HepG2 (cell line): Measurements from ENCODE around the gene ZSWIM8. TPM values are rescaled to one million over a fixed set of nuclear protein-coding genes. Genes with fewer than 3 reads are reported as not detected.
A peak's percentile ranks its signal among the peaks of the same experiment; 100 is the strongest.

Experiments
- BHLHE40 ChIP-seq: IDR thresholded peaks from 2 replicates; pipeline ENCODE4 v1.6.1; 2011; ENCODE audit warnings: low read length, improper control_type of control experiment
- CCDC6 ChIP-seq: sonication (generic); formaldehyde crosslinking; IDR thresholded peaks from 2 replicates; pipeline ENCODE4 v1.8.1; 2022; ENCODE audit warnings: mild to moderate bottlenecking, missing genetic modification reagents, moderate library complexity
- HOXA3 ChIP-seq: sonication (generic); formaldehyde crosslinking; IDR thresholded peaks from 2 replicates; pipeline ENCODE4 v1.5.0; 2020; ENCODE audit warnings: missing genetic modification reagents
- MTA3 ChIP-seq: sonication (generic); formaldehyde crosslinking; IDR thresholded peaks from 2 replicates; pipeline ENCODE4 v1.4.0; 2020; ENCODE audit warnings: missing genetic modification reagents
- NKX3-1 ChIP-seq: sonication (generic); formaldehyde crosslinking; IDR thresholded peaks from 2 replicates; pipeline ENCODE4 v1.5.0; 2020; ENCODE audit warnings: missing genetic modification reagents
- PHF20 ChIP-seq: sonication (generic); formaldehyde crosslinking; IDR thresholded peaks from 2 replicates; pipeline ENCODE4 v1.5.0; 2020; ENCODE audit warnings: mild to moderate bottlenecking, missing genetic modification reagents
- TEAD3 ChIP-seq: optimal IDR thresholded peaks from 2 replicates; pipeline ENCODE3; 2016; ENCODE audit warnings: borderline replicate concordance
- YY1 ChIP-seq: IDR thresholded peaks from 2 replicates; pipeline ENCODE4 v1.6.1; 2011; ENCODE audit warnings: low read length, low read depth, moderate library complexity, mild to moderate bottlenecking; ENCODE audit not compliant: insufficient read depth, insufficient replicate concordance
- ZNF543 ChIP-seq: sonication (generic); formaldehyde crosslinking; IDR thresholded peaks from 2 replicates; pipeline ENCODE4 v1.4.0; 2020; ENCODE audit warnings: mild to moderate bottlenecking, missing genetic modification reagents
- ZNF605 ChIP-seq: sonication (generic); formaldehyde crosslinking; IDR thresholded peaks from 2 replicates; pipeline ENCODE4 v1.8.0; 2022; ENCODE audit warnings: mild to moderate bottlenecking, missing genetic modification reagents
- ZNF747 ChIP-seq: sonication (generic); formaldehyde crosslinking; IDR thresholded peaks from 2 replicates; pipeline ENCODE4 v1.8.1; 2023; ENCODE audit warnings: missing genetic modification reagents, mild to moderate bottlenecking, borderline replicate concordance
- polyA plus RNA-seq, 8 experiments: library from polyadenylated mRNA; depleted of rRNA in 3 of 8; stranded (reverse) in 7 of 8; unstranded in 1 of 8; fragments of >200 nt; fragmentation: Illumina TruSeq in 4 of 8; extraction: Trizol in 4 of 8; gene quantifications; 2 replicates each; pipeline versions ENCODE4 v1.2.1 to v1.2.3, GENCODE V29; 2011 to 2016; ENCODE audit warnings: low read depth in 4 of 8, missing spikeins in 1 of 8, mixed read lengths in 1 of 8; ENCODE audit not compliant: insufficient read depth in 1 of 8
- total RNA-seq, 5 experiments: library from RNA; depleted of rRNA; stranded (reverse); fragments of >200 nt; fragmentation: Illumina TruSeq; extraction: Trizol; gene quantifications; 2 replicates each; pipeline ENCODE4 v1.2.3, GENCODE V29; 2016; ENCODE audit warnings: low read depth in 1 of 5
- TF ChIP-seq, protein P1 (sequence below), 2 experiments: sonication (generic) in 1 of 2; formaldehyde crosslinking in 1 of 2; IDR thresholded peaks; 2 replicates each; pipeline versions ENCODE4 v1.4.0 to v1.6.1; 2016 to 2020; ENCODE audit warnings: borderline replicate concordance in 1 of 2, low read depth in 1 of 2, mild to moderate bottlenecking in 1 of 2, missing genetic modification reagents in 1 of 2
- TF ChIP-seq, protein P2 (sequence below): sonication (generic); formaldehyde crosslinking; IDR thresholded peaks from 2 replicates; pipeline ENCODE4 v1.5.0; 2020; ENCODE audit warnings: missing genetic modification reagents
- TF ChIP-seq, protein P3 (sequence below): sonication (generic); formaldehyde crosslinking; IDR thresholded peaks from 2 replicates; pipeline ENCODE4 v1.5.0; 2020; ENCODE audit warnings: mild to moderate bottlenecking, missing genetic modification reagents, moderate library complexity
- TF ChIP-seq, protein P4 (sequence below): sonication (generic); formaldehyde crosslinking; IDR thresholded peaks from 2 replicates; pipeline ENCODE4 v1.5.0; 2020; ENCODE audit warnings: missing genetic modification reagents, mild to moderate bottlenecking, borderline replicate concordance
- TF ChIP-seq, protein P5 (sequence below): IDR thresholded peaks from 2 replicates; pipeline ENCODE4 v1.6.1; 2016; ENCODE audit warnings: mild to moderate bottlenecking
- TF ChIP-seq, protein P6 (sequence below): IDR thresholded peaks from 2 replicates; pipeline ENCODE4 v1.6.1; 2016; ENCODE audit warnings: missing compliant biosample characterization, missing genetic modification reagents, borderline replicate concordance

The ZSWIM8 gene
- total and polyA plus RNA-seq, 2 of the 13 experiments (the other 11 are each of a cell fraction or from before 2014, with no cell fraction given): 39.9 to 98.2 TPM

DNA sequence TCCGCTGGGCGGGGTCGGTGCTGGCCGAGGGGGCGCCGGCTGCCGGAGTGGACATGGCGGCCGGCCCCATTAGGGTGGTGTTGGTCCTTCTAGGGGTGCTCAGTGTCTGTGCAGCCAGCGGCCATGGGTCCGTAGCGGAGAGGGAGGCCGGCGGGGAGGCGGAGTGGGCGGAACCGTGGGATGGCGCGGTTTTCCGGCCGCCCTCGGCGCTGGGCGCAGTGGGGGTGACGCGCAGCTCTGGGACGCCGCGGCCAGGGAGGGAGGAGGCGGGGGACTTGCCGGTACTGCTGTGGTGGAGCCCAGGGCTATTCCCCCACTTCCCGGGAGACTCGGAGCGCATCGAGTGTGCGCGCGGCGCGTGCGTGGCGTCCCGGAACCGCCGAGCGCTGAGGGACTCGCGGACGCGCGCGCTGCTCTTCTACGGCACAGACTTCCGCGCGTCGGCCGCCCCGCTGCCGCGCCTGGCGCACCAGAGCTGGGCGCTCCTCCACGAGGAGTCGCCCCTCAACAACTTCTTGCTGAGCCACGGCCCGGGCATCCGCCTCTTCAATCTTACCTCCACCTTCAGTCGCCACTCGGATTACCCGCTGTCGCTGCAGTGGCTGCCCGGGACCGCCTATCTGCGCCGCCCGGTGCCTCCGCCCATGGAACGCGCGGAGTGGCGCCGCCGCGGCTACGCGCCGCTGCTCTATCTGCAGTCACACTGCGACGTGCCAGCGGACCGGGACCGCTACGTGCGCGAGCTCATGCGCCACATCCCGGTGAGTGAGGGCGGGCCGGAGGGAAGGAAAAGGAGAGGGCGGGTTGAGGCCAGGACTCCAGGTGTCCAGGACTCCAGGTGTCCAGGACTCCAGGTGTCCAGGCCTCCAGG is 12.9 kb upstream of the ZSWIM8 start (continued):
- TF ChIP-seq, protein P1, sequence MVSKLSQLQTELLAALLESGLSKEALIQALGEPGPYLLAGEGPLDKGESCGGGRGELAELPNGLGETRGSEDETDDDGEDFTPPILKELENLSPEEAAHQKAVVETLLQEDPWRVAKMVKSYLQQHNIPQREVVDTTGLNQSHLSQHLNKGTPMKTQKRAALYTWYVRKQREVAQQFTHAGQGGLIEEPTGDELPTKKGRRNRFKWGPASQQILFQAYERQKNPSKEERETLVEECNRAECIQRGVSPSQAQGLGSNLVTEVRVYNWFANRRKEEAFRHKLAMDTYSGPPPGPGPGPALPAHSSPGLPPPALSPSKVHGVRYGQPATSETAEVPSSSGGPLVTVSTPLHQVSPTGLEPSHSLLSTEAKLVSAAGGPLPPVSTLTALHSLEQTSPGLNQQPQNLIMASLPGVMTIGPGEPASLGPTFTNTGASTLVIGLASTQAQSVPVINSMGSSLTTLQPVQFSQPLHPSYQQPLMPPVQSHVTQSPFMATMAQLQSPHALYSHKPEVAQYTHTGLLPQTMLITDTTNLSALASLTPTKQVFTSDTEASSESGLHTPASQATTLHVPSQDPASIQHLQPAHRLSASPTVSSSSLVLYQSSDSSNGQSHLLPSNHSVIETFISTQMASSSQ (IDR thresholded peaks at IDR 0.05; ENCODE audit: low read depth): no peak
- TF ChIP-seq, protein P1 (CRISPR knock-in tag; IDR thresholded peaks at IDR 0.05; ENCODE audit: borderline replicate concordance): 0 out of 2 replicates have a peak, but pooled peaks have one; percentile 32
- peak; percentile 45; the same call in 1 of the 2 replicates for TF ChIP-seq HOXA3 (CRISPR knock-in tag)
- peak; percentile 77; the same call in 1 of the 2 replicates for TF ChIP-seq ZNF605 (CRISPR knock-in tag)
- TF ChIP-seq, protein P2, sequence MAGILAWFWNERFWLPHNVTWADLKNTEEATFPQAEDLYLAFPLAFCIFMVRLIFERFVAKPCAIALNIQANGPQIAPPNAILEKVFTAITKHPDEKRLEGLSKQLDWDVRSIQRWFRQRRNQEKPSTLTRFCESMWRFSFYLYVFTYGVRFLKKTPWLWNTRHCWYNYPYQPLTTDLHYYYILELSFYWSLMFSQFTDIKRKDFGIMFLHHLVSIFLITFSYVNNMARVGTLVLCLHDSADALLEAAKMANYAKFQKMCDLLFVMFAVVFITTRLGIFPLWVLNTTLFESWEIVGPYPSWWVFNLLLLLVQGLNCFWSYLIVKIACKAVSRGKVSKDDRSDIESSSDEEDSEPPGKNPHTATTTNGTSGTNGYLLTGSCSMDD: no peak
- no peak; the same call in 1 of the 2 replicates for TF ChIP-seq ZNF747 (CRISPR knock-in tag)
- no peak for TF ChIP-seq MTA3 (CRISPR knock-in tag)
- TF ChIP-seq, protein P3, sequence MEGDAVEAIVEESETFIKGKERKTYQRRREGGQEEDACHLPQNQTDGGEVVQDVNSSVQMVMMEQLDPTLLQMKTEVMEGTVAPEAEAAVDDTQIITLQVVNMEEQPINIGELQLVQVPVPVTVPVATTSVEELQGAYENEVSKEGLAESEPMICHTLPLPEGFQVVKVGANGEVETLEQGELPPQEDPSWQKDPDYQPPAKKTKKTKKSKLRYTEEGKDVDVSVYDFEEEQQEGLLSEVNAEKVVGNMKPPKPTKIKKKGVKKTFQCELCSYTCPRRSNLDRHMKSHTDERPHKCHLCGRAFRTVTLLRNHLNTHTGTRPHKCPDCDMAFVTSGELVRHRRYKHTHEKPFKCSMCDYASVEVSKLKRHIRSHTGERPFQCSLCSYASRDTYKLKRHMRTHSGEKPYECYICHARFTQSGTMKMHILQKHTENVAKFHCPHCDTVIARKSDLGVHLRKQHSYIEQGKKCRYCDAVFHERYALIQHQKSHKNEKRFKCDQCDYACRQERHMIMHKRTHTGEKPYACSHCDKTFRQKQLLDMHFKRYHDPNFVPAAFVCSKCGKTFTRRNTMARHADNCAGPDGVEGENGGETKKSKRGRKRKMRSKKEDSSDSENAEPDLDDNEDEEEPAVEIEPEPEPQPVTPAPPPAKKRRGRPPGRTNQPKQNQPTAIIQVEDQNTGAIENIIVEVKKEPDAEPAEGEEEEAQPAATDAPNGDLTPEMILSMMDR (CRISPR knock-in tag): peak; percentile 48
- no peak for TF ChIP-seq BHLHE40
- TF ChIP-seq, protein P4, sequence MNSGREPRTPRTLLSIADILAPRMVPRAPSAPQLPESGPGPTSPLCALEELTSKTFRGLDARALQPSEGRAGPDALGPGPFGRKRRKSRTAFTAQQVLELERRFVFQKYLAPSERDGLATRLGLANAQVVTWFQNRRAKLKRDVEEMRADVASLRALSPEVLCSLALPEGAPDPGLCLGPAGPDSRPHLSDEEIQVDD (CRISPR knock-in tag): peak; percentile 67; the same call in 1 of the 2 replicates
- peak; percentile 42; the same call in 1 of the 2 replicates for TF ChIP-seq PHF20 (CRISPR knock-in tag)
- TF ChIP-seq TEAD3: peak; percentile 61
- TF ChIP-seq CCDC6 (CRISPR knock-in tag): 0 out of 2 replicates have a peak, but pooled peaks have one; percentile 18
- TF ChIP-seq NKX3-1 (CRISPR knock-in tag): peak; percentile 23; the same call in 1 of the 2 replicates
- TF ChIP-seq ZNF543 (CRISPR knock-in tag): peak; percentile 55; the same call in 1 of the 2 replicates
- TF ChIP-seq, protein P5, sequence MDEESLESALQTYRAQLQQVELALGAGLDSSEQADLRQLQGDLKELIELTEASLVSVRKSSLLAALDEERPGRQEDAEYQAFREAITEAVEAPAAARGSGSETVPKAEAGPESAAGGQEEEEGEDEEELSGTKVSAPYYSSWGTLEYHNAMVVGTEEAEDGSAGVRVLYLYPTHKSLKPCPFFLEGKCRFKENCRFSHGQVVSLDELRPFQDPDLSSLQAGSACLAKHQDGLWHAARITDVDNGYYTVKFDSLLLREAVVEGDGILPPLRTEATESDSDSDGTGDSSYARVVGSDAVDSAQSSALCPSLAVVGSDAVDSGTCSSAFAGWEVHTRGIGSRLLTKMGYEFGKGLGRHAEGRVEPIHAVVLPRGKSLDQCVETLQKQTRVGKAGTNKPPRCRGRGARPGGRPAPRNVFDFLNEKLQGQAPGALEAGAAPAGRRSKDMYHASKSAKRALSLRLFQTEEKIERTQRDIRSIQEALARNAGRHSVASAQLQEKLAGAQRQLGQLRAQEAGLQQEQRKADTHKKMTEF (CRISPR knock-in tag): peak; percentile 53; the same call in 1 of the 2 replicates
- TF ChIP-seq, protein P6, sequence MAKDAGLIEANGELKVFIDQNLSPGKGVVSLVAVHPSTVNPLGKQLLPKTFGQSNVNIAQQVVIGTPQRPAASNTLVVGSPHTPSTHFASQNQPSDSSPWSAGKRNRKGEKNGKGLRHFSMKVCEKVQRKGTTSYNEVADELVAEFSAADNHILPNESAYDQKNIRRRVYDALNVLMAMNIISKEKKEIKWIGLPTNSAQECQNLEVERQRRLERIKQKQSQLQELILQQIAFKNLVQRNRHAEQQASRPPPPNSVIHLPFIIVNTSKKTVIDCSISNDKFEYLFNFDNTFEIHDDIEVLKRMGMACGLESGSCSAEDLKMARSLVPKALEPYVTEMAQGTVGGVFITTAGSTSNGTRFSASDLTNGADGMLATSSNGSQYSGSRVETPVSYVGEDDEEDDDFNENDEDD: peak; percentile 28
- TF ChIP-seq YY1: peak; percentile 44
